Measurements from ENCODE around the gene CCDC86.

CCDC86 gene, protein sequence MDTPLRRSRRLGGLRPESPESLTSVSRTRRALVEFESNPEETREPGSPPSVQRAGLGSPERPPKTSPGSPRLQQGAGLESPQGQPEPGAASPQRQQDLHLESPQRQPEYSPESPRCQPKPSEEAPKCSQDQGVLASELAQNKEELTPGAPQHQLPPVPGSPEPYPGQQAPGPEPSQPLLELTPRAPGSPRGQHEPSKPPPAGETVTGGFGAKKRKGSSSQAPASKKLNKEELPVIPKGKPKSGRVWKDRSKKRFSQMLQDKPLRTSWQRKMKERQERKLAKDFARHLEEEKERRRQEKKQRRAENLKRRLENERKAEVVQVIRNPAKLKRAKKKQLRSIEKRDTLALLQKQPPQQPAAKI

DNA sequence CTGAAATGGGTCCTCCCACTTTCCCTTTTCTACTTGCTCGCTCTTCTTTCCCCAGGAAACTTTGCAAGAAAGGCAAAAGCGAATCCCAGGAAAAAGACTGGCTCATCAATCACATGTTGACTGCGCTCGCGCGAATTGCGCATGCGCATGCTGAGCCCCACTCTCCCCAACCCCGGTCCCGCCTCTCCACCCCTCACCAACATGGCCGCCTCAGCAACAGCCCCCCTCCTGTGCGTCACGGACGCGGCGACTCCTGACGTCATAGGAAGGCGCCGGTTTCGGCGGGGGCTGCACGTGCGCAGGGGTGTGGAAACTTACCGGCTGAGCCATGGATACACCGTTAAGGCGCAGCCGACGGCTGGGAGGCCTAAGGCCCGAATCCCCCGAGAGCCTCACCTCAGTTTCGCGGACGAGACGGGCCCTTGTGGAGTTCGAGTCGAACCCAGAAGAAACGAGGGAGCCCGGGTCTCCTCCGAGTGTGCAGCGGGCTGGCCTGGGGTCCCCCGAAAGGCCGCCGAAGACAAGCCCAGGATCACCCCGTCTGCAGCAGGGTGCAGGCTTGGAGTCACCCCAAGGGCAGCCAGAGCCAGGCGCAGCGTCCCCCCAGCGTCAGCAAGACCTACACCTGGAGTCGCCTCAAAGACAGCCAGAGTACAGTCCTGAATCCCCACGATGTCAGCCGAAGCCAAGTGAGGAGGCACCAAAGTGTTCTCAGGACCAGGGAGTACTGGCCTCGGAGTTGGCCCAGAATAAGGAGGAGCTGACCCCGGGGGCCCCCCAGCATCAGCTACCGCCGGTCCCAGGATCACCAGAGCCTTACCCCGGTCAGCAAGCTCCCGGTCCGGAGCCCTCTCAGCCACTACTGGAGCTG lies at the start of gene CCDC86:
Gene CCDC86, plus strand, starts transcription at position 317 of the 871 bp plus-strand sequence. Its CDS starts 12 bp downstream, at position 329.
- DNase-seq (ENCODE audit: low spot score): peak; percentile 99
- TF ChIP-seq, protein P1, sequence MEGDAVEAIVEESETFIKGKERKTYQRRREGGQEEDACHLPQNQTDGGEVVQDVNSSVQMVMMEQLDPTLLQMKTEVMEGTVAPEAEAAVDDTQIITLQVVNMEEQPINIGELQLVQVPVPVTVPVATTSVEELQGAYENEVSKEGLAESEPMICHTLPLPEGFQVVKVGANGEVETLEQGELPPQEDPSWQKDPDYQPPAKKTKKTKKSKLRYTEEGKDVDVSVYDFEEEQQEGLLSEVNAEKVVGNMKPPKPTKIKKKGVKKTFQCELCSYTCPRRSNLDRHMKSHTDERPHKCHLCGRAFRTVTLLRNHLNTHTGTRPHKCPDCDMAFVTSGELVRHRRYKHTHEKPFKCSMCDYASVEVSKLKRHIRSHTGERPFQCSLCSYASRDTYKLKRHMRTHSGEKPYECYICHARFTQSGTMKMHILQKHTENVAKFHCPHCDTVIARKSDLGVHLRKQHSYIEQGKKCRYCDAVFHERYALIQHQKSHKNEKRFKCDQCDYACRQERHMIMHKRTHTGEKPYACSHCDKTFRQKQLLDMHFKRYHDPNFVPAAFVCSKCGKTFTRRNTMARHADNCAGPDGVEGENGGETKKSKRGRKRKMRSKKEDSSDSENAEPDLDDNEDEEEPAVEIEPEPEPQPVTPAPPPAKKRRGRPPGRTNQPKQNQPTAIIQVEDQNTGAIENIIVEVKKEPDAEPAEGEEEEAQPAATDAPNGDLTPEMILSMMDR (IDR thresholded peaks at IDR 0.05; ENCODE audit: extremely low read depth, missing control alignments): no peak

DNA sequence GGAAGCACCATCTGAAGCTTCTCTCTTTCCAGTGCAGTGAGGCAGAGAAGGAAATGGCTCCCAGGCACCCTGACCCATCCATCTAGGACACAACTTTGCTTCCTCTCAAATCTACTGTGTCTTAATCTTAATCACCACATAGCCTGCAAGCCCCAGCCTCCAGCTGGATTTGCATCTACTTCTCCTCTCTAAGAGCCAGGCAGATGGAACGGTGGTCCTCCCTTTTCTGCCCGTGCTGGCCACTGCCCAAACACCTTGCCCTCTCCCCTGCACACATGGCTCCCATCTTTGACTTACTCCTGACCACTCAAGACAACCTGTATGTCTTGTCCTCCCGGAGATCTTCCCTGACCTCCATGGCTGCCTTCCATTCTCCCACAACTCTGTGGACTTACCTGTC lies 49.4 kb upstream of the CCDC86 start:
- no peak for DNase-seq (ENCODE audit: low spot score)
- TF ChIP-seq, protein P1 (IDR thresholded peaks at IDR 0.05; ENCODE audit: extremely low read depth, missing control alignments): no peak

DNA sequence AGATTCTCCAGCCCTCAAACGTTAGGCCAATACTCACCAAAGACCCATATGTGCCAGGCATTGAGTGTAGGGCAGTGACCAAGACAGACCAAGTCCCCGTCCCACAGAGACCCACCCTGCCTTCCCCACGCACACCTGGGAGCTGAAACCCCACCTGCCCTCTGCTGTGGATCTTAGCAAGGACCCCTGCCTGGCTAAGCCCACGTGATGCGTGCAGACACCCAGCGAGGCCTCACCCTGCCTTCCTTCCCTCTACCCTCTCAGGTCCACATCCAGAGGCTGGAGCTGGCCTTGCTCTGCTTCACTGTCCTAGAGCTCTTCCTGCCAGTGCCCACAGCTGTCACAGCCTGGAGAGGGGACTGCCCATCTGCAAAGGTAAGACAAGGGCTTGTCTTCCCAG lies 46.6 kb upstream of the CCDC86 start:
- TF ChIP-seq, protein P1 (IDR thresholded peaks at IDR 0.05; ENCODE audit: extremely low read depth, missing control alignments): no peak
- no peak for DNase-seq (ENCODE audit: low spot score)

DNA sequence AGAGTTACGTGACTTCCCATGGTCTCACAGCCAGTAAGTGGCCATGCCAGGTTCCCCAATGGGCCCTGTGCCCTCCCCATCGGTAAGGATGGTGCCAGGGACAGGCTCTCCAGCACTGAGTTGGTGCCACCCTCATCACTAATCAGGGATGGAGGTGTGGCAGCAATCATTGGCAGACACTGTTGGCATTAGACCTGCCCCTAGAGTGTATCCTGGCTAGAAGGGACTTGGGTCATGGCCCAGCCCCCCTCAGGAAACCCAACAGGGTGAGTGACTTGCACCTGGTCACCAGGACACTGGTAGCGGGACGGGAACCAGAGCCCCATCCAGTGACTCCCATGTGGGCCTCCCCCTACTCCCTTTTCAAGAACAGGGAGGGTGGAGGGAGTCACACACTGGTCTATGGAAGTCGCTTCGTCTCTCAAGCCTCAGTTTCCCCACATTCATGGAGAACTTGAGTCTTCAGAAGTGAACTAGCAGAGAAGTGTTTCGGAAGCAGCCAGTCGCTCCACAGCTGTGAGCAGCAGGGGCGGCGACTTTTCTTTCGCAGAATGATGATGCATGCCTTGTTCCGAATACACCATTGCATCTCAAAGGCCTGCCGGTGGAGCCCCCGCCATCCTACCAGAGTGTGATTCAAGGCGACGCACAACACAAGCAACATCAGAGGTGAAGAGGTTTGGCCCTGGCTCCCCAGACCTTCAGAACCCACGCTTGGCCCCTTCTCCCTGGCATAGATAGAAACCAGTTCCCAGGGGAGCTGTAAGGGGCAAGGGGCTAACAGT lies 43.9 kb upstream of the CCDC86 start:
- no peak for DNase-seq (ENCODE audit: low spot score)
- TF ChIP-seq, protein P1 (IDR thresholded peaks at IDR 0.05; ENCODE audit: extremely low read depth, missing control alignments): no peak

DNA sequence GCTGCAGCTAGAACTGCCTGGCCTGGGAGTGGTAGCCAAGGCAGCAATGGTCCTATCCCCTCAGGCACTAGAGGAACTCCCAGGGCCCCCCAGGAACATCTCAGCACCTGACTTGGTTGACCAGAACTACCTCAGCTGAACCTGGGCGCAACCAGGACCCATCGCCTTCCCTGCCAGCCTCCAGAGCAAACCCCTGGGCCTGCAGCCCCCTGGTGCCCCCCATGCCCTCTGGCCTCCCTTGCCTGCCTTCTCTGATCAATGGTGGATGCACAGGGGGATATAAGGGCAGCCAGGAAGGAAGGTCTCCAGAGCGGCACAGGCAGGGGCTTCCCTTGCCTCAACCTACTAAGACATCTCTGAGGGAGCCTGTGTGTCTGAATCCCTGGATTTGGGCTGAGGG lies 43.3 kb upstream of the CCDC86 start:
- TF ChIP-seq, protein P1 (IDR thresholded peaks at IDR 0.05; ENCODE audit: extremely low read depth, missing control alignments): no peak
- no peak for DNase-seq (ENCODE audit: low spot score)

DNA sequence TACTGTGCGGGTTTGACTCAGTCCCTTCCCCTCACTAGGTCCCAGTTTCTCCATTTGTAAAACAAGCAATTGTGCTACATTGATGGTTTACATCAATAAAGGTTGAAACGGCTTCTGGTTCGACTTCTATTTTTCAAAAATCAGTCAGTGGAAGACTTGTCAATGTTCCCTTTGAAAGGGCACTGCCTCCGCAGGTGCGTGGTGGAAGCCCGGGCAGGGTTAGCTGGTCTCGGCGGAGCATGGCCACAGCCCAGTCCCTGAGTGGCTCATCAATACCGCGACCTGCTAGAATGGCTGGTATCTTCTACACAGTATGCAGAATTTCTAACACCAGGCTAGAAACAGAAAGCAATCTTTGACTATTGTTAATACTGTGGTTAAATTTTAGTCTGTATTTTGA lies 40.7 kb upstream of the CCDC86 start:
- TF ChIP-seq, protein P1 (IDR thresholded peaks at IDR 0.05; ENCODE audit: extremely low read depth, missing control alignments): no peak
- DNase-seq (ENCODE audit: low spot score): no peak
